Subcutaneous adipose tissue (tissue), 4 donors: ENCODE data around the gene VGLL3. TPM values are rescaled to one million over a fixed set of nuclear protein-coding genes. Genes with fewer than 3 reads are reported as not detected.

Experiments used
- CTCF ChIP-seq: fragments of 450-650 bp; IDR thresholded peaks from one replicate; pipeline ENCODE4 v1.5.1; 2016; ENCODE audit warnings: low read depth, mild to moderate bottlenecking, control low read depth, antibody characterized with exemption, moderate library complexity
- total RNA-seq, 4 donors: library from RNA; depleted of rRNA; stranded (reverse); fragments of >200 nt; gene quantifications; one replicate each; pipeline ENCODE4 v1.1.0, GENCODE V29; 2016

VGLL3 gene
- total RNA-seq, 4 donors from 2014 or later: 36.0 to 77.1 (median 61.3) TPM

- TF ChIP-seq CTCF: no peak
Measured at GRCh38 chr3:87006844-87007439, 16.0 kb upstream of the VGLL3 start.

- no peak for TF ChIP-seq CTCF
Measured at GRCh38 chr3:87004883-87005282, 13.9 kb upstream of the VGLL3 start.

DNA sequence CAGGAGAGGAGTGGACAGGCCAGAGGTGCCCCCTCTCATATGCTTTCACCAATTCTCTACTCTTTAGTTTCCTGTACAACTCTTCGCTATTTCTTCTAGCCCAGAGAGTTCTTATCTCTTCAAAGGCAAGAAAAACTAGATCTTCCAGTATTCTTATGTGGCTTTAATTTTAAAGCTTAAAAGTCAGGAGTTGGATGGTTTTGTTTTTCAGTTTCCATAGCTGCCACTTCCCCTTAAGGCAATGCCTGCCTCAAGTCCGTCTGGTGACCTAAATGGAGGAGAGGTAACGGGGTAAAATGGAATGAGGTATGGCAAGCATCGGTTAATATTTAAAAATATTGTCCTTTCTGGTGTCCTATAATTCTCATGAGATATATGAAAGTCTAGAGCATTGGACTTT is 11.4 kb upstream of the VGLL3 start:
- TF ChIP-seq CTCF: no peak

DNA sequence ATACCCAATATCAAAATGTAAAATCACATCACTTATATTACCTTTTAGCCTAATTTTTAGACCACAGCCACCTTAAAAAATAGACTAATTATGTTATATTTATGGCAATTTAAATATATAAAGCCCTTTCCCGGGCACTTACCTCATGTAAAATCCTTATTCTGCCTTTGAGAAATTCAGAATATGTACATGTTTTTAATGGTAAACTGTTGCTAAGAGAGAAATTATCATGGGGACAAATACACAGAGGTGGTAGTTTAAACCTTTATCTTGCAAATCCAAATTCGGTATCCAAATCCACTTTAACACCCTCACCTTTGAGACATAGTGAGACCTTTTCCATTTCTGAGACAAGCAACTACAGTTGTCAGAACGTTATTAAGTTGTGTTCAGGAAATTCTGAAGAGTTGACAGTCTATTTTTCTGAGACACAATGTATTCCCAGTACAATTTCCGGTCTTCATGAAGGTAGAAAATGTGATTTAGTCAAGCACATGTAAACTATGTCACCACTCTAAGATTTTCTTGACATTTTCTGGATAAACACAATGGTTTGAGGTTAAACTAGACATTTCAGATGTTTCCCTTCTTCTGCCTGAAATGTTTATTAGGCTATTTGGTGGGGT is 10.6 kb upstream of the VGLL3 start:
- no peak for TF ChIP-seq CTCF

DNA sequence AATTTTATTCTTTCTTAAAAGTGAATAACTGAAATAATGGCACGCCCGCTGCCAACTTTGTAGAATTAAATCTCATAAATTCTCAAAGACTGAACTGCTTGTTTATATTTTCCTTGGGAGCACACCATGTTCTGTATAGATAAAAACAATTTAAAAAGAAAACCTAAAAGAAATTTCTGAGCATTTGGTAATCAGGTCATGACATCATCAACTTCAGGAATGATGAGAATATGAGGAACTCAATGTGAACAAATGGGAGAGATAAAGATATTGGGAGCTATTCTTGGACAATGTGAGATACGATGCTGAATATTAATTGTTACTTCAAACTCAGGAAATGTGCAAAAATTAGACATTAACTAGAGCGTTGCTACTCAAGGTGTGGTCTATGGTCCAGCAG is 10.0 kb upstream of the VGLL3 start:
- no peak for TF ChIP-seq CTCF

GRCh38 chr3:86998569-86998968 is 7.6 kb upstream of the VGLL3 start:
- no peak for TF ChIP-seq CTCF

GRCh38 chr3:86996261-86996955 is 5.5 kb upstream of the VGLL3 start:
- TF ChIP-seq CTCF: no peak
